ENCODE data around the gene SOD2.
"Not testable (repeated sequence)": the region's sequence is repeated elsewhere in the genome, so short reads cannot be mapped to it uniquely, and the experiment has no call there.

Gene SOD2

DNA sequence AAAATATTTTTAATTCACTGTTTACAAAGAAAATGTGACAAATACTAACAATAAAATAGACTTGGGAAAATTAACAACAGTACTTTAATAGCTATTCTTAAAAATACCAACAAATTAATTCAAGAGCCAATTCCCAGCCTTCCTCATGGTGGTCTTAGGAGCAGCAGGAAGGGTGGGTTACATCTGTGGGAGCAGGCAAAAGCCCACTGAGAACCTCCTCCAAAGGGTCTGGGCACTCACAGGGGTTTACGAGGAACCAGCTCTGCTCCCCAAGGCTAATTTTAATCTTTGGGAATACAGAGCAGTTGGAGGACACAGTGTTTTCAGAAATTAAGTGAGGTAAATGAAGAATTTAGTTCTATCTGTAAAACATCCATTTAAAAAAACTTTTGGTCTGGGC lies 10.2 kb downstream of the SOD2 start:
- DNase-seq (ENCODE audit: low read depth), result no peak

DNA sequence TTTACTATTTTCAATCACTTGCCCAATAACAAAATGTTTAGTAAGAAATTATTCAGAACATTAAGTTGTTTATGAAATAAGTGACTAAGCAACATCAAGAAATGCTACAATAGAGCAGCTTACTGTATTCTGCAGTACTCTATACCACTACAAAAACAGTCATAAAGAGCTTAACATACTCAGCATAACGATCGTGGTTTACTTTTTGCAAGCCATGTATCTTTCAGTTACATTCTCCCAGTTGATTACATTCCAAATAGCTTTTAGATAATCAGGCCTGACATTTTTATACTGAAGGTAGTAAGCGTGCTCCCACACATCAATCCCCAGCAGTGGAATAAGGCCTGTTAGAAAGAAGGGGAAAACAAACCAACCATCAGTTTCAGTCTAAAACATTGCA lies 10.7 kb downstream of the SOD2 start:
- DNase-seq (ENCODE audit: low read depth), result no peak

DNA sequence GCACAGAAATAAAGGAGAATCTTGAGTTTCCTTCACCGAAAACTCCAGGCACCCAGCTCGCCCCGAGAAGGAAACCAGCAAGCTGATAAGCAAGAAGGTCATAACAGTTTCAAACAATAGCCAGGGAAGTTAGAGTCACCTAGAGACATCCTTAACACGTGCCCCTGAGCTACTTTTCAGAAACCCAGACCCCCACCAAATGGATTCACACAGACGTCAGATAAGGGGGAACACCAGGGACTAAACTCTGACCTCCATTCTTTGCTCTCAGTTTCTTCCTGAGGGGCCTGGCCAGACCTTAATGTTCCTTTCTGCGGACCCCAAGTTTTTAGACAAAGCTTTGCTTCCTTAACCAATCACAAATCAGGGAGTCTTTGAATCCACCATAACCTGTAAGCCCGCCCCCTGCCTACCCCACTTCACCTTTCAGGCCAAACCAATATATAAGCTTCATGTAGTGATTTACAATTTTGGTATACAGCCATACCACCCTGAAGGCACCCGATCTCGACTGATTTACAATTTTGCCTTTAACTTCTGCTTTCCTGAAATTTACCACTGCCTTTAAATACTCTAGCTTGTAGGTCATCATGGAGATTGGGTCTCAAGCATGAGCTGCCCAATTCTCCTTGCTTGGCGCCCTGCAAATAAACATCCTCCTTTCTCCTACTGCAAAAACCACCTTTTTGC lies 11.7 kb downstream of the SOD2 start:
- no peak for DNase-seq (ENCODE audit: low read depth)

DNA sequence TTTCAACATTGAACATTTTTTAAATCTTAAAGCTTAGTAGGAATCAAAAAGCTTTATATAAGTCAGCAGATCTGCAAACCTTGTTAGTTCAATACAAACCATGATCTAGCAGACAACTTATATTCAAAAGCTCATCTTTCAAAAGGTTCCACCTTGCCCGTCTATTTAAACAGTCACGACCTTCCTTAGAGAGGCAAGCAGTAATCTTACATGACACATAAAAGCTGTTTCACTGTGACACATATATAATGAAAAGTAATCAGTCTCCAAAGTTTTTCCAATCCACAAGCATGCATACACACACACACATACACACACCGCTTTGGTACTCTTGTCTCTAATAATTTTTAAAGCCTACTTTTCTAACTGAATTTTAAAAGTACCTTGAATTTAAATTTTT lies 12.9 kb downstream of the SOD2 start:
- DNase-seq (ENCODE audit: low read depth), result no peak

DNA sequence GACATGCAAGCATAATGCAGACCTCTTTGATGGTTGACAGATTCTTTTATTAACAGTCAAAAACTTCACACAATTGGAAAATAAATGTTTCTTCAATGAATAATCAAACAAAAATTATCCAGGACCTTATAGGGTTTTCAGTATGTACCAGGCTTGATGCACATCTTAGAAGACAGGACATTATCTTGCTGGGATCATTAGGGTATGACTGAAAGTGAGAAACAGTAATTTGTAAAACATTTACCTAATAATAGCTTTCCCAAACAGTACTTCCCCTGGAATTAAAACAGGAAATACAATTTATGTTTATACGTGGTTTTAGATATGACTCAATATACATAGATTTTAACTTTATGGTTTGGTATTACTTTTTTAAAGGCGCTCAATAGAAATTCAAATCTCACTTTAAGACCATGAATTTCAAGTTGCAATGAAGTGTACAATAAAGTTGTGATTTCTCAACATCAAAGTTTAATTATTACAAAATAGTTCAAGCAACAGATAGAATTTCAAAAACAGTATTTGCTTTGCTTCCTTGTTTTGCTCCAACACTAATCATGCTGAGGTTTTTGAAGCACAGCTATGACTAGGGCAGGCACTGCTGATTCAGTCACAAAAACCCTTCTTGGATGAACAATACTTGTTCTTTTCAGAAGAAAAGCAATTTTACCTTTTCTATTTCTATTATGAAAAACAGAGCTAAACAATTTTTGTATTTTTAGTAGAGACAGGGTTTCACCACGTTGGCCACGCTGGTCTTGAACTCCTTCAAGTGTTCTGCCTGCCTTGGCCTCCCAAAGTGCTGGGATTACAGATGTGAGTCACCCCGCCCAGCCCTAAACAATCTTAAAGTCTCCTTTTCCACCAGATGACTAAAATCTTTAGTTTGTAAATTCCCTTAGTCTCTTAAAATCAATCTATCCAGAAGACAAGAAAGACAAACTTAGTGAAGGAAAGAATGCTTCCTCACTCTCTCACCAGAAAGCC lies 13.7 kb downstream of the SOD2 start:
- no peak for DNase-seq (ENCODE audit: low read depth)

DNA sequence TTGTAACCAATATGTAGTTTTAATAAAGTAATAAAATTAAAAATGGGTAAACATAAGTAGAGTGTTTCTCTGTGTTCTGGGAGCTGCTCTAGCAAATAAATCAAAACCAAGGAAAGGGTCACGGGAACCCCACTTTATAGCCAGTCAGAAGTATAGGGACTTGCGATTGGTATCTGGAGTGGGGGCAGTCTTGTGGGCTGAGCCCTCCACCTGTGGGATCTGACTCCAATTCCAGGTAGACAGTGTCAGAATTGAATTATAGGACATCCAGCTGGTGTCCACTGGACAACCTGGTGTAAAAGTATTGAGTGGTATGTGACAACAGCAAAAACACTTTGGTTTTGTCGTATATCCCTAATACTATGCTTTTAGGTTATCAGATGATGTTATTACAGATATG lies 14.5 kb downstream of the SOD2 start:
- DNase-seq (ENCODE audit: low read depth), result no peak

DNA sequence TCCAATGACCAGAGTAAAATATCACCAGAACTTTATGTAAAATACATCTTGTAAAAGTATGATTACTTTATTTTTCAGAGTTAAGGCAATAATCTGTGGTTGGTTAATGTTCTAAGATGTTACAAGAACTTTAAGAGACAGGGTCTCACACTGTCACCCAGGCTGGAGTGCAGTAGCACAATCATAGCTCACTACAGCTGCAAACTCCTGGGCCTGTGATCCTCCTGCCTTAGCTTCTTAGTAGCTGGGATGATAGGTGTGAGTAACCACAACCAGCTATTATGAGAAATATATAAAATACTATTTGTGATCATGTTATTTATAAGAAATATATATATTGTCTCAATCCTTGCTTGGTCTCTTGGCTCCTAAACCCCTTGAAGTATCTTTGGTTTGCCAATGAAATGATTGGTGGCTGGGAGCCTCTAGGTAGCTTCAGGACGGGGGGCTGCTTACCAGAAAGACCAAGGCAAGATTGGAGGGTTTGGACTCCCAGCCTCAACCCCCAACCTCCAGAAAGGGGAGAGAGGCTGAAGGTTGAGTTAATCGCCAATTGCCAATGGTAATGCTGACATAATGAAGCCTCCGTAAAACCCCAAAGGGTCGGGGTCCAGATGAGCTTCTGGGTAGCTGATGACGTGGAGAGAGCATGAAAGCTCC lies 15.4 kb downstream of the SOD2 start:
- no peak for DNase-seq (ENCODE audit: low read depth)

DNA sequence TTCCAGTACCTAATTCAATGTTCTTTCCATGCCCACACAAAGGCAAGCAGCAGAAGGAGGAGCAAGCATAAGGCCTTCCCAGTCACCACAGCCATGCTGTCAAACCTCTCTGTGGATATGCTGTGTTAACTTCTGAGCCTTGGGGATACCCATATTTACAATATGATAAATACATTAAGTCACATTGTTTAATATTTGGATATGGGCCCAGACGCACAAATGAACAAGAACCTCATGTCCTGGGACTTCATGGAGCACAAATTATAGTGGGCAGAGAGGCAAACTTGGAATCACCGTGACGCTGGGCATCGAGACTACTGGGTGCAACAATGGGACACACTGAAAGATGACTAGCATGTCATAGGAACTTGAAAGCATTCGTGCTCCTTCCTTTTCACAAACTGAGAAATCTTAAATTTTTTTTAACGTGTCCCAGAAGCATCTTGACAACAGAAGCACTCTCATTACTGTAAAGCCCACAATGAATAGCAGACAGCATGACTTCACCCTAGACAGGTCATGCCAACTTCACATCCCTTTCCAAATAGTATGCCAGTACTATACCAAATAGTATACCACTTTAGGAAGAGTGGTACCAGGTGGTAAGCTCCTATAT lies 16.0 kb downstream of the SOD2 start:
- no peak for DNase-seq (ENCODE audit: low read depth)

DNA sequence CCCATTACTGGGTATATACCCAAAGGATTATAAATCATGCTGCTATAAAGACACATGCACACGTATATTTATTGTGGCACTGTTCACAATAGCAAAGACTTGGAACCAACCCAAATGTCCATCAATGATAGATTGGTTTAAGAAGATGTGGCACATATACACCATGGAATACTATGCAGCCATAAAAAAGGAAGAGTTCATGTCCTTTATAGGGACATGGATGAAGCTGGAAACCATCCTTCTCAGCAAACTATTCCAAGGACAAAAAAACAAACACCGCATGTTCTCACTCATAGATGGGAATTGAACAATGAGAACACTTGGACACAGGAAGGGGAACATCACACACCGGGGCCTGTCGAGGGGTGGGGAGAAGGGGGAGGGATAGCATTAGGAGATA lies 16.8 kb downstream of the SOD2 start:
- DNase-seq (ENCODE audit: low read depth), result not testable (repeated sequence)

DNA sequence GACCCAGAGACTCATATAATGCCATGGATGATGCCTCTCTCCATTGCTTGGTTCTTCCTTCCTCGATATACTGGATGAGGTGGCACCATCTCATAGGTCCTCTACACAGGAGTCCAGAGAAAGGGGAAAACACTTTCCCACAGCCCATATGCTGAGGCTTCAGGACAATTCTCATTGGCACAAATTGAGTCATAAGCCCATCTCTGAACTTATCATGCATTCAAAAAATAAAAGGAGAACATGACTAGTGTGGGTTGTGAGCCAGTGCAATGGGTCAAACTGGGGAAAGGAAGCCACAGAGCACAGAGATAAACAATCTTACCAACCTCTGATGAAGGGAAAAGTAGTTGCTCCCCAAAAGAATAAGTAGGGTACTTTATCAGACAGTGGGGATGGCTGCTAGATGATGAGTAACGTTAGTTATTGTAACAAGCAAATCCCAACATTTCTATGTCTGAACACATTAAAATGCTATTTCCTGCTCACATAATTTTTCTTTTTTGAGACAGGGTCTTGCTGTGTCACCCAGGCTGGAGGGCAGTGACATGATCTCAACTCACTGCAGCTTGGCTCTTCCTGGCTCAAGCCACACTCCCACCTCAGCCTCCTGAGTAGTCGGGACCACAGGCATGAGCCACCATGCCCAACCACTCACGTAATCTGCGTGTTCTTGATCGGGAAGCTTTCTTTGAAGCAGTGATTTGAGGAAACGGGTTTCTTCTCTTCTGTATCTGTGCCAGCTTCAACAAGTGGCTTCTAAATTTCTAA lies 27.0 kb downstream of the SOD2 start:
- DNase-seq (ENCODE audit: low read depth), result no peak

DNA sequence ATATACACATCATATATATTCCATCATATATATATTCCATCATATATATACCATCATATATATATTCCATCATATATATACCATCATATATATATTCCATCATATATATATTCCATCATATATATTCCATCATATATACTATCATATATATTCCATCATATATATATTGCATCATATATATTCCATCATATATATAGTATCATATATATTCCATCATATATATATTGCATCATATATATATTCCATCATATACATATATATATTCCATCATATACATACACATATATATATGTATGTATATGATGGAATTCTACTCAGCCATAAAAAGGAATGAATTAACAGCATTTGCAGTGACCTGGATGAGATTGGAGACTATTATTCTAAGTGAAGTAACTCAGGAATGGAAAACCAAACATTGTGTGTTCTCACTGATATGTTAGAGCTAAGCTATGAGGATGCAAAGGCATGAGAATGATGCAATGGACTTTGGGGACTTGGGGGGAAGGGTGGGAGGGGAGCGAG lies 29.6 kb downstream of the SOD2 start:
- DNase-seq (ENCODE audit: low read depth), result not testable (repeated sequence)

DNA sequence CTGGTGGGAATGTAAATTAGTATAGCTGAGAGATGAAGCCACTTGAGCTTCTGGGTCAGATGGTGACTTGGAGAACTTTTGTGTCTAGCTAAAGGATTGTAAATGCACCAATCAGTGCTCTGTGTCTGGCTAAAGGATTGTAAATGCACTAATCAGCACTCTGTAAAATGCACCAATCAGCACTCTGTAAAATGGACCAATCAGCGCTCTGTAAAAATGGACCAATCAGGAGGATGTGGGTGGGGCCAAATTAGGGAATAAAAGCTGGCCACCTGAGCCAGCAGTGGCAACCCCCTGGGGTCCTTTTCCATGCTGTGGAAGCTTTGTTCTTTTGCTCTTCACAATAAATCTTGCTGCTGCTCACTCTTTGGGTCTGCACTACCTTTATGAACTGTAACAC lies 31.1 kb downstream of the SOD2 start:
- DNase-seq (ENCODE audit: low read depth), result not testable (repeated sequence)

DNA sequence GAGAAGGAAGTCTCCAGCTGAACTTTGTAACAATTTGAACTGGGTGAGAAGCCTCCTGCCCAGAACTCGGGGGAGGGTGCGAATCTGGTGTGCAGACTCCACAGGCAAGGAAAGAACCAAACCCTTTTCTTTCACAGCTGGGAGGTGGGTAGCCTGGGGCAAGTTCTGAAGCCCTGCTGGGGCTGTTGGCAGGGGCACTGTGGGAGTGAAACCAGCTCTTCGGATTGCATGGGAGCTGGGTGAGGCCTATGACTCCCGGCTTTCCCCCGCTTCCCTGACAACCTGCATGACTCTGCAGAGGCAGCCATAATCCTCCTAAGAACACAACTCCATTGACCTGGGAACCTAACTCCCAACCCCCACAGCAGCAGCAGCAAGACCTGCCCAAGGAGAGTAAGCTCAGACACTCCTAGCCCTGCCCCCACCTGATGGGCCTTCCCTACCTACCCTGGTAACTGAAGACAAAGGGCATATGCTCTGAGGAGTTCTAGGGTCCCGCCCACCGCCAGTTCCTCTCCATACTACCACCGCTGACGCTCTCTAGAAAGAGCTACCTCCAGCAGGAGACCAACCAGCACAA lies 37.5 kb downstream of the SOD2 start:
- DNase-seq (ENCODE audit: low read depth), result no peak

DNA sequence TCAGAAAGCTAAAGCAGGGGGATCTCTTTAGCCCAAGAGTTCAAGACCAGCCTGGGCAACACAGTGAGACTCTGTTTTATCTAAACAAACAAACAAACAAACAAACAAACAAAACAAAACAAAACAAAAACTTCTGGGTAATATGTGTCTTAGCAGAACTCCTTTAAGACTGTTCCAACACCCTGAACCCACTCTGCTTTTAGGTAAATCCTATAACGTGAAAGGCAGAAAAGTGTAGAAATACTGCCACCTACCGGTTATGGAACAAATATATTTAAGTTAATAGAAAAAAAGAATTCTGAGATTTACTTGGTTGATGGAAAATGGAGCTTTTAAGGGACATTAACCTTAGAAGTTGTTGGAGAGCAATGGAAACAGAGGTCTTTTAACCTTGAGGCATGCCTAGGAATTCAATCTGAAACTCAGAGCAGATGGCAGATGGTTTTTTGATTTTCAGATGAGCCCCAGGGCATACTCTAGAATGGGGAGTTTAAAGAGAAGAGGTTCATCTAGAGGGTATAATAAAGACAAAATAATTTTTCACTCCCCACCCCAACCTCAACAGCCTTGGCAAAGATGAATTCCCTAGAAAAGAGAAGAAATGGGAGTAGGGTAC lies 38.5 kb downstream of the SOD2 start:
- DNase-seq (ENCODE audit: low read depth), result no peak

DNA sequence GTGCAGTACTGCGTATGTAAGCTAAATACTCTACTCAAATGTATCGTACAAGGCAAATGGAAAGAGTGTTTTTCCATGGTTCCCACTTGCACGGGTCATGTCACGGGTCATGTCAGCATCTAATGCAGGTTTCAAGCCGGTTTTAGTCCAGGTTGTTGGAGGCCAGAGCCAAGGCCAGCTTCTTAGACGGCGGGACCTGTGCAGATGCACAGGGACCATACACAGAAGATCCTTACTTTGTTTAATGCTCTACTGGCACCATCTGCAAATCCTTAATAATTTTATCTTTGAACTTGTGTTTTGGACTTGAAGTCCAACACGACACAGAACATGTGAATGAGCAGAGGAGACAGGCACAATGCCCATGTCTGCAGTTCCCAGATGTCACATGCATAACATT lies 42.7 kb downstream of the SOD2 start:
- DNase-seq (ENCODE audit: low read depth), result no peak

DNA sequence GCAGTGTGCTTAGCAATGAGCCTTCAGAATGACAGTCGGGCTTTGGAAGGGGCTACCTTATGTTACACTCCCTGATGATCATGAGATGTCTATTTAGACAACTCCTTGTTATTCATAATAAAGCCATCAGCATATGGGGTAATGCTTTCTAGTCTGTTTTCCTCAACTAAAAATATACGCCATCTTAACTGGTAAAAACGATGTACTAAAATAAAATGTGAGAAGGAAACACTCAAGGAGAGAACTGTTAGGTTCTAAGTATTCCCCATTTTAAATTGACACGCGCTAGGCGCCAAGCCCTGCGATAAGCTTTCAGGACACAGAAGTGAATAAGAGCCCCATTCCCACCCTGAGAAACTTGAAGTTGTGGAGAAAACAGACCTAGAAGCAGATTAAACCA lies 43.6 kb downstream of the SOD2 start:
- no peak for DNase-seq (ENCODE audit: low read depth)

DNA sequence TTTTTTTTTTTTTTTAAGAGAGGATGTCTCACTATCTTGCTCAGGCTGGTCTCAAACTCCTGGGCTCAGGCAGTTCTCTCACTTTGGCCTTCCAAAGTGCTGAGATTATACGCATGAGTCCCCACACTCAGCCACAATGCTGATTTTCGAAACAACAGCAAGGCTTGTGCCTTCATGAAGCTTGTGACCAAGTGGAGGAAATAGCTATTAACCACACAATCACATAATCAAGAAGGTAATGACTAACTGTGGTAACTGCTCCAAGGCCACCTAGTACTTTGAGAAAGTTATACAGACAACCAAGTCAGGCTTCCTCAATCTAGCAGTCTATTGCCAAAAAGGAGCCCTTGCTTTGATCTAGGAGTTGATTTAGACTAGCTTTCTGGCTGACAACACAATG lies 46.3 kb downstream of the SOD2 start:
- DNase-seq (ENCODE audit: low read depth), result no peak

DNA sequence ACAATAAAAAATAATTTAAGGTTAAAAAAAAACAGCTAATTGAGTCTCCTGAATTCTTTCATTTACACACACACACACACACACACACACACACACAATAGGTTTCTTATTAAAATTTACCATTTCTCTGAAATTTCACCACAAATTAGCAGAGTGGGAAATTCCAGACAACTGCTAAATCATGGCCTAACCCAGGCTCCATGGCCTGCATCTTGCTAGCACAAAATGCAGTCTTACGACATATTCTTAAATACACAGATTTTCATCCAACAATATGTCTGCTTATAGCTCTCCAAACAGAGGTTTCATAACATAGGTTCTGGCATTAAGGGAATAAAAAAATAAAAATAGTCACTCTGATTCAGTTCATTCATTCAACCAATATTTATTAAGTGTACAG lies 46.9 kb downstream of the SOD2 start:
- DNase-seq (ENCODE audit: low read depth), result no peak

DNA sequence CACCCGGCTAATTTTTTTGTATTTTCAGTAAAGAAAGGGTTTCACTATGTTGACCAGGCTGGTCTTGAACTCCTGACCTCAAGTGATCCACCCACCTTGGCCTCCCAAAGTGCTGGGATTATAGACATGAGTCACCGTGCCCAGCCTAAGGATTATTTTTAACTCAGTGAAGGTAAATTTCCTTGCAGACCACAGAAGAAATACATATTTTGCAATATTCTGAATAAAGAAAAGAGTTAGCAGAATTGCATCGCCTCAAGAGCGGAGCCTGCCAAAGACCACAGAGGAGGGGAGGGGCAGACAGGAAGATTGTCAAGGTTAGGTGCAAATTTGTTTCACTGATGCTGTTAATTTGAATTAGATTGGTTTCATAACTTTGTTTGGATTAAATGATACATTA lies 47.4 kb downstream of the SOD2 start:
- no peak for DNase-seq (ENCODE audit: low read depth)
